Upper lobe of right lung (tissue), 1 donor: ENCODE results near the gene NME4. TPM values are rescaled to one million over a fixed set of nuclear protein-coding genes. Genes with fewer than 3 reads are reported as not detected.
"Not testable (repeated sequence)": the region's sequence is repeated elsewhere in the genome, so short reads cannot be mapped to it uniquely, and the experiment has no call there.

Source experiments
- ATAC-seq: fragments of 200-7000 bp; cut with Tn5 transposase; one replicate; pipeline ENCODE4 v1.9.1; 2020; ENCODE audit warnings: mild to moderate bottlenecking, moderate library complexity
- DNase-seq: peaks from one replicate; pipeline ENCODE4 v3.0.0-alpha.2; 2020
- H3K27ac ChIP-seq: fragments of 200-600 bp; one replicate; pipeline ENCODE4 v1.8.0; 2022
- H3K27me3 ChIP-seq: fragments of 200-600 bp; one replicate; pipeline ENCODE4 v1.8.0; 2022; ENCODE audit warnings: mild to moderate bottlenecking
- H3K36me3 ChIP-seq: fragments of 200-600 bp; one replicate; pipeline ENCODE4 v1.8.0; 2022
- H3K4me1 ChIP-seq: fragments of 200-600 bp; one replicate; pipeline ENCODE4 v1.8.0; 2022
- H3K4me3 ChIP-seq: fragments of 200-600 bp; one replicate; pipeline ENCODE4 v1.8.0; 2022; ENCODE audit warnings: mild to moderate bottlenecking
- H3K9me3 ChIP-seq: fragments of 200-600 bp; one replicate; pipeline ENCODE4 v1.8.0; 2022
- CTCF ChIP-seq: fragments of 200-600 bp; IDR thresholded peaks from one replicate; pipeline ENCODE4 v1.8.0; 2022; ENCODE audit warnings: antibody characterized with exemption
- intact Hi-C: fragments of 100-400 bp; cut with DNase I; formaldehyde crosslinking; loops from one replicate; pipeline ENCODE4 v1.11.0; 2022
- long read RNA-seq: library from polyadenylated mRNA; unstranded; transcript quantifications from one replicate; pipeline ENCODE4 v2.0.0, GENCODE V29; 2021
- total RNA-seq: library from RNA; stranded (reverse); fragmentation: NEBNext Ultra II Directional; extraction: Animal tissue kit (Norgen Biotek cat#: 25700); gene quantifications from one replicate; pipeline ENCODE4 v1.2.1, GENCODE V29; 2021
- donor health status: DM: no; HTN: yes; CAD: no; lungs with severe emphysema.

NME4 gene
- 45.6 TPM for total RNA-seq
- long read RNA-seq, transcript NME4-201 (5 exons, 995 nt), result major isoform, 20 of 45 reads
- long read RNA-seq, transcript NME4-211 (6 exons, 1,193 nt), result minor isoform, 5 of 45 reads
- long read RNA-seq, partial matches to known transcripts, result 3 of 45 reads
- long read RNA-seq, other reads (novel, unspliced or antisense), result 16 of 45 reads

- peak; percentile 67 for DNase-seq
- intact Hi-C loops, result no loop called here
- Histone ChIP-seq H3K27me3 (no peaks in the 10 kb centered on the region), H3K36me3 (no peaks in the 10 kb centered on the region), H3K27ac (peak within 1 kb of the TSS; percentile 58), H3K4me1 (peaks cover 20% of the 10 kb centered on the region), H3K9me3 (no peaks in the 10 kb centered on the region), H3K4me3 (peak within 1 kb of the TSS; percentile 56)
- ATAC-seq, result peak; percentile 1
- no peak for TF ChIP-seq CTCF
Measured at GRCh38 chr16:397135-397661, at the start of gene NME4. NME4 (plus strand) TSS chr16:397199; CDS start chr16:397223, 24 bp downstream.

GRCh38 chr16:347203-347602, 49.8 kb upstream of the NME4 start:
- Histone ChIP-seq H3K4me3 (no peak overlapping the region), H3K4me1 (peaks cover 9% of the 10 kb centered on the region), H3K27ac (no peak overlapping the region), H3K27me3 (no peaks in the 10 kb centered on the region), H3K9me3 (no peaks in the 10 kb centered on the region), H3K36me3 (peaks cover 30% of the 10 kb centered on the region)
- DNase-seq, result no peak
- no peak for ATAC-seq
- no peak for TF ChIP-seq CTCF
- intact Hi-C loops, result no loop called here

GRCh38 chr16:348495-348894, 48.5 kb upstream of the NME4 start:
- H3K27ac ChIP-seq, ATAC-seq, H3K4me3 ChIP-seq, H3K27me3 ChIP-seq, H3K9me3 ChIP-seq, DNase-seq, intact Hi-C loops: not testable (repeated sequence)
- Histone ChIP-seq H3K4me1 (peaks cover 12% of the 10 kb centered on the region), H3K36me3 (peaks cover 30% of the 10 kb centered on the region)

GRCh38 chr16:349211-349610, 47.8 kb upstream of the NME4 start:
- Histone ChIP-seq H3K9me3 (no peaks in the 10 kb centered on the region), H3K4me1 (peaks cover 13% of the 10 kb centered on the region), H3K4me3 (no peak overlapping the region), H3K36me3 (peaks cover 30% of the 10 kb centered on the region), H3K27me3 (no peaks in the 10 kb centered on the region), H3K27ac (no peak overlapping the region)
- ATAC-seq (no peak), DNase-seq (no peak)
- TF ChIP-seq CTCF, result no peak
- intact Hi-C loops, result no loop called here

DNA sequence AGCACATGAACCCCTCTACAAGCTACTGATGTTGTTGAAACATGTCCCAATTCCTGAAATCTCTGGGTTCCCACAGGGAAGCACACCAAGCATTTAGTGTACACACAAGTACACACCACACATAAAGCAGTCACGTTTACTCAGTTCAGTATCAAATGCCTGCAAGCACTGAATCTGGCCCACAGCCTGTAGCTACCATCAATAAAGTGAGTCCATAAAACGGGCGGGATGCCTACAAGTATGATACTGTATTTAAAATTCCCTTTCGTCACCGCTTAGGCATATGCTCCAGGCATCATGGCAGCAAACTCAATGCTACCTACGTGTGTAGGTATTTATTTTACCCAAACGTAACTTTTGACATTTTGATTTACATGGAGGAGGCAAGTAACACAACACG, 46.8 kb upstream of the NME4 start:
- no peak for TF ChIP-seq CTCF
- no peaks in the 10 kb centered on the region for H3K27me3 ChIP-seq
- intact Hi-C loops, result loop anchor here (10.0 kb wide), 1 partner anchor 115 kb away; the partner anchor contains the start of gene FAM234A
- ATAC-seq, result no peak
- H3K27ac ChIP-seq, result no peak overlapping the region
- H3K36me3 ChIP-seq, result peaks cover 23% of the 10 kb centered on the region
- peaks cover 13% of the 10 kb centered on the region for H3K4me1 ChIP-seq
- H3K9me3 ChIP-seq, result no peaks in the 10 kb centered on the region
- no peak for DNase-seq
- no peak overlapping the region for H3K4me3 ChIP-seq

DNA sequence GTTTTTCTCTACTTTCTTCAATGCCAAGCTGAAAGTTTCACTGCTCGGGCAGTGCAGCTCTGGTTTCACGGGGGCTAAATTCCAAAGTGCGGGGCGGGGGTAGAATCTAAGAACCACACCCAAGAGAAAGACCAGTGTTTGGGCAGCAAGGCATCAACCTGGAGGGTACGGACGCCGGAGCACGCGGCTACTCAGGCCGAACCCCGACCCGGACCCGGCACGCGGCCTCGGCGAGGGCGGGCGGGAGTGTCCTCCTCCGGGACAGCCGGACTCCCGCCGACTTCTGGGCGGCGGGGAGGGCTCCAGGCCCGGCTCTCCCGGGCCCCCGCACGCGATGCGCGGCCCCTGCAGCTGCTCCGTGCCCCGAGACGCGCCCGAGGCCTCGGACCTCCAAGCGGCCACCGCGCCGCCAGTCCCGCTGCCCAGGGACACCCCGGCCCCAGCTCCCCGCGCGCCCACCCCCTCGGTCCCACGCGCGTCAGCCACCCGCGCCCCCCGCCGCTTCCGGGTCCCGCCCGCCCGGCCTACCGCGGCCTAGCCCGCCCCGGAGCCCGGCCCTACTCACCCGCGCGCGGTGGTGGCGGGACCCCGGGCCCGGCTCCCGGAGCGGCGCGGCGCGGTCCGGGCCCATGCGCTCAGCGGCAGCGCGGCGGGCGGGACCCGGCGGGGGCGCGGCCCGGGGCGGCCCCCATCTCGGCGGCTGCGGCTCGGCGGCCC, 45.0 kb upstream of the NME4 start:
- no peak for TF ChIP-seq CTCF
- H3K4me1 ChIP-seq, result peaks cover 10% of the 10 kb centered on the region
- intact Hi-C loops, result loop anchor here (10.0 kb wide), 1 partner anchor 117 kb away; the partner anchor contains the start of gene FAM234A
- peak overlapping the region; percentile 68 for H3K27ac ChIP-seq
- peak overlapping the region; percentile 69 for H3K4me3 ChIP-seq
- H3K36me3 ChIP-seq, result peaks cover 8% of the 10 kb centered on the region
- DNase-seq, result peak; percentile 79
- no peaks in the 10 kb centered on the region for H3K27me3 ChIP-seq
- no peaks in the 10 kb centered on the region for H3K9me3 ChIP-seq
- ATAC-seq, result no peak
